T-helper 1 cell (primary cell): ENCODE measurements around the gene ZC3H8.

Experiments used
- DNase-seq, 5 donors: peaks; one replicate each; pipeline ENCODE4 v3.0.0-alpha.2; 2012 to 2020

The ZC3H8 gene

GRCh38 chr2:112195167-112195766 is 59.6 kb downstream of the ZC3H8 start:
- DNase-seq, result no peak

- no peak for DNase-seq
These were observed 60.4 kb downstream of the ZC3H8 start for GRCh38 chr2:112194482-112194881.

GRCh38 chr2:112194028-112194427 is 60.8 kb downstream of the ZC3H8 start:
- no peak for DNase-seq

GRCh38 chr2:112189001-112189556 is 65.8 kb downstream of the ZC3H8 start:
- DNase-seq, result no peak

GRCh38 chr2:112187805-112188596 is 66.8 kb downstream of the ZC3H8 start:
- peak; percentile 53 to 86 (median 68) for DNase-seq

- DNase-seq, result no peak
These were observed 67.7 kb downstream of the ZC3H8 start for GRCh38 chr2:112187046-112187715.

GRCh38 chr2:112185131-112185530 is 69.7 kb downstream of the ZC3H8 start:
- no peak for DNase-seq

GRCh38 chr2:112184121-112184520 is 70.7 kb downstream of the ZC3H8 start:
- DNase-seq, result no peak

GRCh38 chr2:112183327-112184025 is 71.4 kb downstream of the ZC3H8 start:
- DNase-seq, result no peak

- peak in 3 of 5 donors; percentile 45 to 55 (median 51) for DNase-seq
These were observed 72.2 kb downstream of the ZC3H8 start for GRCh38 chr2:112182581-112183034.

- peak; percentile 47 to 73 (median 62) for DNase-seq
These were observed 73.1 kb downstream of the ZC3H8 start for GRCh38 chr2:112181571-112182290.

- DNase-seq, result no peak
These were observed 78.8 kb downstream of the ZC3H8 start for GRCh38 chr2:112175958-112176573.

GRCh38 chr2:112175333-112175732 is 79.5 kb downstream of the ZC3H8 start:
- DNase-seq, result no peak

GRCh38 chr2:112174383-112174782 is 80.5 kb downstream of the ZC3H8 start:
- DNase-seq, result no peak

- DNase-seq, result no peak
These were observed 81.1 kb downstream of the ZC3H8 start for GRCh38 chr2:112173646-112174319.

GRCh38 chr2:112170495-112170894 is 84.3 kb downstream of the ZC3H8 start:
- DNase-seq, result no peak

- DNase-seq, result no peak
These were observed 86.3 kb downstream of the ZC3H8 start for GRCh38 chr2:112168422-112169124.

GRCh38 chr2:112166806-112167499 is 87.9 kb downstream of the ZC3H8 start:
- DNase-seq, result no peak

- no peak for DNase-seq
These were observed 89.5 kb downstream of the ZC3H8 start for GRCh38 chr2:112165296-112165695.

- no peak for DNase-seq
These were observed 90.0 kb downstream of the ZC3H8 start for GRCh38 chr2:112164876-112165275.
